ENCODE results near the gene RLN3.

DNA sequence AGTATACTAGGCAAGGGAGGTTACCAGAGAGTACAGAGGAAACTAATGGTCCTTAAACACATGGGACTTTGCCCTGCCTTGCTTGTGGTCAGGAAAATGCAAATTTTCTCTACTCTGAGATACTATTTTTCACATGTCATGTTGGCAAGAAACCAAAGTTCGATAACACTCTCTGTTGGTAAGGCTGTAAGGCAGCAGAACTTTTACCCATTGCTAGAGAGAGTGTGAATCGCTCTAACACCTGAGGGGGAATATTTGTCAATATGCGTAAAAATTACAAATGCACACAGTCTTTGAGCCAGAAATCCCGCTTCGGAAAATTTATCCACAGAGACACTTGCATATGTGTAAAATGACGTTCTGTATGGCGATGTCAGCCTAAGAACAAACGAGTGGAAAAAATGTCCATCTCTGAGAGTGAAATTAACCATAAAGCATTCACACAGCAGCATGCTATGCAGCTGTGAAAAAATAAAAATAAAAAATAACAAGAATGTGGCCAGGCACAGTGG is 12.4 kb upstream of the RLN3 start:
- TF ChIP-seq, protein P1, sequence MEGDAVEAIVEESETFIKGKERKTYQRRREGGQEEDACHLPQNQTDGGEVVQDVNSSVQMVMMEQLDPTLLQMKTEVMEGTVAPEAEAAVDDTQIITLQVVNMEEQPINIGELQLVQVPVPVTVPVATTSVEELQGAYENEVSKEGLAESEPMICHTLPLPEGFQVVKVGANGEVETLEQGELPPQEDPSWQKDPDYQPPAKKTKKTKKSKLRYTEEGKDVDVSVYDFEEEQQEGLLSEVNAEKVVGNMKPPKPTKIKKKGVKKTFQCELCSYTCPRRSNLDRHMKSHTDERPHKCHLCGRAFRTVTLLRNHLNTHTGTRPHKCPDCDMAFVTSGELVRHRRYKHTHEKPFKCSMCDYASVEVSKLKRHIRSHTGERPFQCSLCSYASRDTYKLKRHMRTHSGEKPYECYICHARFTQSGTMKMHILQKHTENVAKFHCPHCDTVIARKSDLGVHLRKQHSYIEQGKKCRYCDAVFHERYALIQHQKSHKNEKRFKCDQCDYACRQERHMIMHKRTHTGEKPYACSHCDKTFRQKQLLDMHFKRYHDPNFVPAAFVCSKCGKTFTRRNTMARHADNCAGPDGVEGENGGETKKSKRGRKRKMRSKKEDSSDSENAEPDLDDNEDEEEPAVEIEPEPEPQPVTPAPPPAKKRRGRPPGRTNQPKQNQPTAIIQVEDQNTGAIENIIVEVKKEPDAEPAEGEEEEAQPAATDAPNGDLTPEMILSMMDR (IDR thresholded peaks at IDR 0.05) = no peak
- TF ChIP-seq POLR2A (IDR thresholded peaks at IDR 0.05) (no peak), EP300 (IDR thresholded peaks at IDR 0.05) (no peak), POLR2AphosphoS5 (IDR thresholded peaks at IDR 0.05) (no peak)
